ENCODE data around the gene MT1E. TPM values are rescaled to one million over a fixed set of nuclear protein-coding genes. Genes with fewer than 3 reads are reported as not detected.

The MT1E gene
- total and polyA plus RNA-seq, 2 of the 8 experiments (the other 6 are each of a cell fraction or from before 2014, with no cell fraction given) = 7.9 to 117 TPM

DNA sequence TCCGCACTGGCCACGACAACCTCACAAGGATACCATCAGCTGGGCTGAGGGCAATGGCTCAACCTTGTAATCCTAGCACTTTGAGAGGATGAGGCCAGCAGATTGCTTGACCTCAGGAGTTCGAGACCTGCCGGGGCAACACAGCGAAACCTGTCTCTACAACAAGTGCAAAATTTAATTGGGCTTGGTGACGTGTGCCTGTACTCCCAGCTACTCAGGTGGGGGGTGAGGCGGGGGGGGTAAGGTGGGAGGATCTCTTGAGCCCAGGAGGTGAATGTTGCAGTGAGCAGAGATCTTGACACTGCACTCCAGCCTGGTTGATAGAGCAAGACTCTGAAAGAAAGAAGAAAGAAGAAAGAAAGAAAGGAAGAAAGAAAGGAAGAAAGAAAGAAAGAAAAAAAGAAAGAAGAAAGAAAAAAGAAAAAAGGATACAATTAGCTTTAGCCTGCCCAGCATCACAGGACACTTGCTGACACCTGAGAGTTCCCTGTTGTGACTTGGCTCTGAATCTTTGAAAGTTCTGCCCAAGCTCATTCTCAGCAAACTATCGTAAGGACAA, 5.2 kb upstream of the MT1E start:
- no peaks in the 10 kb centered on the region for H3K79me2 ChIP-seq (ENCODE audit: control insufficient read depth in 1 of 2, insufficient read depth in 2 of 2, low read length in 2 of 2)
- peaks cover 0 to 23% (median 15%) of the 10 kb centered on the region in 4 experiments; a peak in 6 of 7 replicates for H3K4me1 ChIP-seq (replicated peaks in 1 of 4; ENCODE audit: control insufficient read depth in 3 of 4, insufficient read depth in 4 of 4, low read length in 3 of 4)
- H2BK15ac ChIP-seq (ENCODE audit: low read length) = no peak overlapping the region
- no peak overlapping the region for H2AFZ ChIP-seq (ENCODE audit: low read length)
- CTCF ChIA-PET (ENCODE audit: partially characterized antibody) = interaction anchor here (0.6 to 1.8 kb wide), 5 partner anchors 15 to 711 kb away, joined by 3 to 9 read pairs (median 4); partner anchors contain the start of gene MT1H
- no peak overlapping the region for H4K5ac ChIP-seq (ENCODE audit: insufficient read length, low read depth, low read length)
- H3K23ac ChIP-seq (ENCODE audit: insufficient read length) = no peak overlapping the region
- H3K9me3 ChIP-seq (ENCODE audit: insufficient read depth in 2 of 2, low read depth in 1 of 2, low read length in 1 of 2) = no peaks in the 10 kb centered on the region
- peaks cover 49 to 88% (median 82%) of the 10 kb centered on the region in 4 experiments for H3K27me3 ChIP-seq (replicated peaks in 1 of 4; ENCODE audit: control insufficient read depth in 3 of 4, extremely low read depth in 1 of 4, insufficient read depth in 3 of 4, low read length in 3 of 4)
- no peak overlapping the region for H3K18ac ChIP-seq (ENCODE audit: extremely low read depth, low read length)
- peak overlapping the region; percentile 75; the same call in 1 of the 2 replicates for H2BK12ac ChIP-seq (ENCODE audit: low read depth, low read length)
- POLR2A ChIA-PET (ENCODE audit: partially characterized antibody) = interaction anchor here (1.4 to 1.6 kb wide), 2 partner anchors 9 to 10 kb away, joined by 4 to 6 read pairs; no protein-coding TSS in a partner anchor
- no peak overlapping the region for H3K4me2 ChIP-seq (ENCODE audit: insufficient read depth in 1 of 2, low read depth in 2 of 2, low read length in 2 of 2)
- no peak overlapping the region for H2AK5ac ChIP-seq (ENCODE audit: low read depth, low read length)
- no peak overlapping the region for H2BK5ac ChIP-seq (ENCODE audit: low read depth, low read length)
- H2BK20ac ChIP-seq (ENCODE audit: low read length) = no peak overlapping the region
- no peaks in the 10 kb centered on the region for H3K79me1 ChIP-seq (ENCODE audit: low read depth, low read length)
- H3K4me3 ChIP-seq (ENCODE audit: extremely low read depth in 1 of 4, insufficient read depth in 2 of 4, low read depth in 3 of 4, low read length in 4 of 4) = no peak overlapping the region
- H3K56ac ChIP-seq (replicated peaks; ENCODE audit: insufficient read length, low read depth, low read length) = no peak overlapping the region
- H3K14ac ChIP-seq (ENCODE audit: insufficient read length) = no peak overlapping the region
- peaks cover 0 to 10% of the 10 kb centered on the region in 2 experiments for H4K20me1 ChIP-seq (replicated peaks in 1 of 2; ENCODE audit: control insufficient read depth in 1 of 2, insufficient read depth in 2 of 2, low read length in 2 of 2)
- H4K91ac ChIP-seq (replicated peaks; ENCODE audit: insufficient read length, low read length) = no peak overlapping the region
- H3K4ac ChIP-seq (replicated peaks; ENCODE audit: insufficient read length, low read depth, low read length) = no peak overlapping the region
- peaks cover 10% of the 10 kb centered on the region; the same call in 1 of the 2 replicates for H3K23me2 ChIP-seq (ENCODE audit: low read depth, low read length)
- 68% methylated on average over 7 of the region's 8 CpGs; no CpG with 5 or more reads in 1 of the 2 experiments for WGBS, 2 experiments (ENCODE audit: extremely low coverage in 1 of 2, insufficient coverage in 1 of 2, insufficient read length in 1 of 2, insufficient replicate concordance in 2 of 2, low coverage in 1 of 2, low lambda C conversion rate in 2 of 2, missing lambda C conversion rate in 1 of 2)
- H3K36me3 ChIP-seq (ENCODE audit: control insufficient read depth in 2 of 4, insufficient read depth in 4 of 4, low read length in 3 of 4) = no peaks in the 10 kb centered on the region
- H3K9ac ChIP-seq (replicated peaks in 1 of 4; ENCODE audit: extremely low read depth in 1 of 4, low read depth in 3 of 4, low read length in 3 of 4) = no peak overlapping the region
- H2BK120ac ChIP-seq (replicated peaks; ENCODE audit: low read depth, low read length) = no peak overlapping the region
- FAIRE-seq (no peak), DNase-seq (ENCODE audit: low read depth in 1 of 2, low spot score in 2 of 2) (no peak)
- no peak overlapping the region for H3K27ac ChIP-seq (ENCODE audit: low read depth, low read length)
- no peak overlapping the region for H4K8ac ChIP-seq (ENCODE audit: extremely low read depth, insufficient read depth, low read length)
- TF ChIP-seq SIRT6 (IDR thresholded peaks at IDR 0.05; ENCODE audit: low read length) = no peak
- no peak for TF ChIP-seq RNF2 (IDR thresholded peaks at IDR 0.05; ENCODE audit: borderline replicate concordance, low read depth, low read length, missing control alignments, poor library complexity, severe bottlenecking)
- TF ChIP-seq RFX5 (IDR thresholded peaks at IDR 0.05; ENCODE audit: borderline replicate concordance, low read depth, low read length) = no peak
